CD4-positive, CD25-positive, alpha-beta regulatory T cell (primary cell): ENCODE measurements around the gene WWP2. TPM values are rescaled to one million over a fixed set of nuclear protein-coding genes. Genes with fewer than 3 reads are reported as not detected.

Experiments
- ATAC-seq, 2 donors: fragments of 150-1000 bp; cut with Tn5 transposase; one replicate each; pipeline ENCODE4 v1.10.0; 2021; ENCODE audit warnings: low read depth in 2 of 2, moderate number of reproducible peaks in 2 of 2, moderate library complexity in 1 of 2
- DNase-seq, 3 donors: peaks; one replicate each; pipeline versions ENCODE4 v3.0.0 to v3.0.0-alpha.2; 2012 to 2022; ENCODE audit warnings: mixed read lengths in 1 of 3
- H3K27ac ChIP-seq: one replicate; pipeline ENCODE4 v1.7.0; 2013; ENCODE audit warnings: mild to moderate bottlenecking, low read length; ENCODE audit not compliant: insufficient read depth, poor library complexity, severe bottlenecking
- H3K27me3 ChIP-seq: one replicate; pipeline ENCODE4 v1.7.0; 2013; ENCODE audit warnings: low read length; ENCODE audit not compliant: control insufficient read depth, insufficient read depth
- H3K36me3 ChIP-seq: one replicate; pipeline ENCODE4 v1.7.0; 2013; ENCODE audit warnings: mild to moderate bottlenecking, low read length, moderate library complexity; ENCODE audit not compliant: control insufficient read depth, insufficient read depth
- H3K4me1 ChIP-seq: 2 replicates; pipeline ENCODE4 v1.7.0; 2013; ENCODE audit warnings: mild to moderate bottlenecking, low read length; ENCODE audit not compliant: insufficient read depth, control insufficient read depth, poor library complexity, severe bottlenecking
- H3K4me3 ChIP-seq: one replicate; pipeline ENCODE4 v1.7.0; 2013; ENCODE audit warnings: low read depth, mild to moderate bottlenecking, low read length, moderate library complexity
- H3K9me3 ChIP-seq, 2 experiments: 1 replicate in 1 of 2; 2 replicates in 1 of 2; pipeline ENCODE4 v1.7.0; 2013; ENCODE audit warnings: low read length in 2 of 2, mild to moderate bottlenecking in 1 of 2, moderate library complexity in 1 of 2; ENCODE audit not compliant: control insufficient read depth in 2 of 2
- H3K27ac Mint-ChIP-seq, 3 donors: one replicate each; pipeline ENCODE4 v1.8.0; 2020 to 2022; ENCODE audit warnings: mild to moderate bottlenecking in 3 of 3, mixed read lengths in 3 of 3, moderate library complexity in 2 of 3
- H3K27me3 Mint-ChIP-seq: one replicate; pipeline ENCODE4 v1.8.0; 2022; ENCODE audit warnings: mild to moderate bottlenecking, mixed read lengths
- H3K36me3 Mint-ChIP-seq: one replicate; pipeline ENCODE4 v1.8.0; 2020; ENCODE audit warnings: mixed read lengths
- H3K4me1 Mint-ChIP-seq, 4 donors: one replicate each; pipeline ENCODE4 v1.8.0; 2020 to 2022; ENCODE audit warnings: mixed read lengths in 4 of 4, mild to moderate bottlenecking in 1 of 4
- H3K4me3 Mint-ChIP-seq, 4 donors: one replicate each; pipeline ENCODE4 v1.8.0; 2020 to 2022; ENCODE audit warnings: mild to moderate bottlenecking in 4 of 4, mixed read lengths in 4 of 4, moderate library complexity in 3 of 4
- H3K9me3 Mint-ChIP-seq, 7 donors: one replicate each; pipeline ENCODE4 v1.8.0; 2020 to 2022; ENCODE audit warnings: mixed read lengths in 7 of 7, mild to moderate bottlenecking in 3 of 7, moderate library complexity in 2 of 7
- polyA plus RNA-seq, 4 donors: library from polyadenylated mRNA; unstranded; fragments of 300-500 nt; fragmentation: Illumina TruSeq; gene quantifications; one replicate each; pipeline ENCODE4 v1.2.3, GENCODE V29; 2021
- total RNA-seq: library from RNA; stranded (reverse); gene quantifications from one replicate; pipeline ENCODE4 v1.2.3, GENCODE V29; 2022

WWP2 gene
- total and polyA plus RNA-seq, 5 donors from 2014 or later, result 36.3 to 93.0 (median 41.5) TPM

DNA sequence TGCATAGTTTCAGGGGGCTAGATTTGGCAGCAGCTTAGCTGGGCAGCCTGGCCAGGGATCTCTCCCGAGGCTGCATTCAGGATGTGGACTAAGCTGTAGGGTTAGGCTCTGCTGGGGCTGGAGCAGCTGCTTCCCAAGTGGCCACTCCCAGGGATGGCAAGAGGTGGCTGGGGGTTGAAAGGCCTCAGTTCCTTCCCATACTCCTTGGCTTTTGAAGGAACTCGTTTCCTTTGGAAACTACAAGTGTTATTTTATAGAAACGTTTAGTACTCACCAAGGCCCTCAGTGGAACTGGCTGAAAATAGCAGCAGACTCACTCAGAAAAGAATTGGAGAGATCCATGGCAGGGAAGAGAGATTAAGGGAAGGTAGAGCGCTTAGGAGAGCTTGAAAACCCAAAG lies 76.4 kb downstream of the WWP2 start:
- H3K9me3 Mint-ChIP-seq, result no peaks in the 10 kb centered on the region
- H3K27me3 ChIP-seq, result no peaks in the 10 kb centered on the region
- H3K27ac ChIP-seq, result no peak overlapping the region
- H3K4me3 Mint-ChIP-seq, result no peak overlapping the region
- H3K9me3 ChIP-seq, result no peaks in the 10 kb centered on the region
- no peak overlapping the region for H3K4me3 ChIP-seq
- peaks cover 39% of the 10 kb centered on the region for H3K36me3 ChIP-seq
- ATAC-seq (no peak), DNase-seq (no peak)
- H3K27me3 Mint-ChIP-seq, result no peaks in the 10 kb centered on the region
- peaks cover 0 to 8% (median 5%) of the 10 kb centered on the region in 4 donors for H3K4me1 Mint-ChIP-seq
- no peaks in the 10 kb centered on the region for H3K4me1 ChIP-seq
- no peak overlapping the region for H3K27ac Mint-ChIP-seq
- H3K36me3 Mint-ChIP-seq, result peaks cover 43% of the 10 kb centered on the region

DNA sequence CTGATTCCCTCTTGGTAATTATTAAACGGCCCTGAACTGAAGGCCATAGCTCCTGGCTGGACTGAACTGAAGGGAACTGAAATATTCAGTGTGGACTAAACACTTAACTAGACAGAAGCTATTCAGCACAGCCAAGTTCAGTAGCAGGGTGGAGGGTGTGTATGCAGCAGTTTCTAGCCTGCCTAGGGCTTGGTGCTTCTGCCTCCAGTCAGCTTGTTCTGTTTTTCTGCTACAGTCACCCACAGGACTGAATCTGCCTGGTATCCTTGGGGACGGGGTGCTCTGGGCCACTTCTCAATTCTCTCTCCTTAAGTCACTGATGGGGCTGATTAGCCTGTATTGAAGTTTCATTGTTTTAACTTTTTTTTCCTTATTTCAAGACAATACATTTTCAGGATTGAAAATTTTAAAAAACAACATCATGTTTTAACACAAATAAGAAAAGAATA lies 77.1 kb downstream of the WWP2 start:
- ATAC-seq (no peak), DNase-seq (no peak)
- H3K36me3 Mint-ChIP-seq, result peaks cover 43% of the 10 kb centered on the region
- Histone ChIP-seq H3K4me1 (no peaks in the 10 kb centered on the region), H3K9me3 (no peaks in the 10 kb centered on the region), H3K36me3 (peaks cover 41% of the 10 kb centered on the region), H3K27ac (no peak overlapping the region), H3K4me3 (no peak overlapping the region), H3K27me3 (no peaks in the 10 kb centered on the region)
- H3K4me3 Mint-ChIP-seq, result no peak overlapping the region
- H3K27me3 Mint-ChIP-seq, result no peaks in the 10 kb centered on the region
- H3K4me1 Mint-ChIP-seq, result peaks cover 0 to 6% (median 3%) of the 10 kb centered on the region in 4 donors
- H3K9me3 Mint-ChIP-seq, result no peaks in the 10 kb centered on the region
- no peak overlapping the region for H3K27ac Mint-ChIP-seq

DNA sequence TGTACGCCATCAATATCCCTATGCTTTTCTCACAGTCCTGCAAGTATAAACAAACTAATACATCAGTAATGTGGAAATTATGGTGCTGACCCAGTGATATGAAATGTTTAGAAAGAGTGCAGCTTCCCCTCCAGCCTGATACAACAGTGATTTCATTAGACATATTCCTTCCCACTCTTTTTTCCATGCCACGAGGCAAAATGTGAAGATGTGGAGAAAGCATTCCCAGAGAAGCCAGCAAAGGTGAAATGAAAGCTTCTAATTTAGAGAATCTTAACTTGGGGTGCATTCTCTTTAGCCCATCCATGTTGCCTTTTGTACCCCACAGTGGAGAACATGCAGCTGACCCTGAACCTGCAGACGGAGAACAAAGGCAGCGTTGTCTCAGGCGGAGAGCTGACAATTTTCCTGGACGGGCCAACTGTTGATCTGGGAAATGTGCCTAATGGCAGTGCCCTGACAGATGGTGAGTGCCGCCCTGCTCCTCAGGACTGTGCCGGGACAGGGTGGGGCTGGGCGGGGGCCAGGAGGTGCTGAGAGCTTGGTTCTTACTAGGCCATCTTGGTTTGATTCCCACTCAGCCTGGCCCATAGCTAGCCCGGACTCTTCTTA lies 77.8 kb downstream of the WWP2 start:
- no peak overlapping the region for H3K27ac ChIP-seq
- no peak for ATAC-seq
- H3K4me1 ChIP-seq, result no peaks in the 10 kb centered on the region
- H3K27me3 ChIP-seq, result no peaks in the 10 kb centered on the region
- Mint-ChIP-seq H3K4me1 (peaks cover 0 to 6% (median 3%) of the 10 kb centered on the region in 4 donors), H3K27me3 (no peaks in the 10 kb centered on the region), H3K27ac (no peak overlapping the region), H3K36me3 (peaks cover 45% of the 10 kb centered on the region), H3K4me3 (no peak overlapping the region), H3K9me3 (no peaks in the 10 kb centered on the region)
- H3K36me3 ChIP-seq, result peaks cover 47% of the 10 kb centered on the region
- no peaks in the 10 kb centered on the region for H3K9me3 ChIP-seq
- no peak for DNase-seq
- no peak overlapping the region for H3K4me3 ChIP-seq

DNA sequence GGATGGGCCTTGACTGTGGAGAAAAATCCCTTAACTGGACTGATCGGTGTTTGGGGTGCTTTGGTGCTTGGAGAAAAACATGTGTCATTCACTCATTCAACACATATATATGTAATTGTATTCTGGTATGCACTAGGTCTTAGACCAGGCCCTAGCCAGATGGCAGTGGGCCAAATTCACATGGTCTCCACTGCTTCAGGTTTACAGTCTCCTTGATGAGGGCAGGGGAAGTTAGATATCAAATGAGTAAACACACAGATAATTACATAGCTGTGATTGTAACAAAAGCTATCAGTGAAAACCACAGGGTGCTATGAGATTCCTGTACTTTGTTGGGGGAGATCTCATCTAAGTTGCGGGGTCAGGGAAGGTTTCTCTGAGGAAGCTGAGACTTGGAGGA lies 78.8 kb downstream of the WWP2 start:
- Histone ChIP-seq H3K27ac (no peak overlapping the region), H3K4me1 (no peaks in the 10 kb centered on the region), H3K27me3 (no peaks in the 10 kb centered on the region), H3K4me3 (no peak overlapping the region), H3K9me3 (no peaks in the 10 kb centered on the region), H3K36me3 (peaks cover 54% of the 10 kb centered on the region)
- Mint-ChIP-seq H3K27ac (peak overlapping the region in 1 of 3 donors; percentile 33), H3K4me3 (no peak overlapping the region), H3K9me3 (no peaks in the 10 kb centered on the region), H3K4me1 (peaks cover 0 to 6% (median 3%) of the 10 kb centered on the region in 4 donors), H3K36me3 (peaks cover 52% of the 10 kb centered on the region), H3K27me3 (no peaks in the 10 kb centered on the region)
- DNase-seq (no peak), ATAC-seq (no peak)

DNA sequence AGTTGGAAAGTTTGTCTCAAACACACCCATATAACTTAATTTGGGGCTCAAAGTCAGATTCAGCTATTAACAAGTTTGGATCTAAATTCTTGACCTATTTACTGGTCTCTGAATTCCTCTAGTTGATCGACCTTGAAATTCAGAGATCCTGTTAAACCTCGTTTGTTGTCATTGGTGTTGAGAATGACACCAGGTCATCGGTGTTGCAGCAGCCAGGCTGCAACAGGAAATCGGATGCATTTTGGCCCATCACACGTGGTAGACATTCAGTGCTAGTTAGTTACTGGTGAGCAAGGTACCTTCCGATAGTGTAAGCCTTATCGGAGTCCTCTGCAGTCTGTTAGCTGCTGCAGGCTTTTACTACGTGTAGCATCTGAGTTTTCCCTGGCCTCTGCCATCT lies 82.3 kb downstream of the WWP2 start:
- ATAC-seq (no peak), DNase-seq (no peak)
- Histone ChIP-seq H3K27ac (no peak overlapping the region), H3K36me3 (peaks cover 66% of the 10 kb centered on the region), H3K4me3 (no peak overlapping the region), H3K9me3 (no peaks in the 10 kb centered on the region), H3K27me3 (no peaks in the 10 kb centered on the region), H3K4me1 (no peaks in the 10 kb centered on the region)
- H3K27ac Mint-ChIP-seq, result no peak overlapping the region
- H3K36me3 Mint-ChIP-seq, result peaks cover 53% of the 10 kb centered on the region
- no peaks in the 10 kb centered on the region for H3K27me3 Mint-ChIP-seq
- peaks cover 0 to 14% (median 3%) of the 10 kb centered on the region in 4 donors for H3K4me1 Mint-ChIP-seq
- H3K4me3 Mint-ChIP-seq, result no peak overlapping the region
- no peaks in the 10 kb centered on the region for H3K9me3 Mint-ChIP-seq

DNA sequence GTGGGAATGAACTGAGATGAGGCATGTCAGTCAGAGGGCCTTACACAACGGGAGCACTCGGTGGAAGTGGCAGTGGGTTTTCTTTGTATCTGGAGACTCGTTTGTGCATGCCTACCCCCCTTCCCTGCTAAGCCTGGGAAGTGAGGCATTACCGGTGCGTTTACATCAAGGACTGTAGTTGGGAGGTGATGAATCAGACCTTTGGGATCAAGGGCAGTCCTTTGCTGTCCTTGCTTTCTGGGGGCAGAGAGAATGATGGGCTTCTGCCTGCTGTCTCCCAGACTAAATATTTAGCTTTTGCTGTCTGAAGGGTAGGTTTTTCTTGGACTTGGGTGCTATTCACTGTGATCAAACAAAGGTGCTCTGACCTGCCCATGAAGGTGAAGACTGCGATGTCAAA lies 83.0 kb downstream of the WWP2 start:
- Histone ChIP-seq H3K9me3 (no peaks in the 10 kb centered on the region), H3K4me1 (no peaks in the 10 kb centered on the region), H3K27me3 (no peaks in the 10 kb centered on the region), H3K4me3 (no peak overlapping the region), H3K36me3 (peaks cover 59% of the 10 kb centered on the region), H3K27ac (no peak overlapping the region)
- Mint-ChIP-seq H3K4me3 (no peak overlapping the region), H3K27ac (no peak overlapping the region), H3K4me1 (peaks cover 0 to 14% (median 2%) of the 10 kb centered on the region in 4 donors), H3K36me3 (peaks cover 47% of the 10 kb centered on the region), H3K9me3 (no peaks in the 10 kb centered on the region), H3K27me3 (no peaks in the 10 kb centered on the region)
- no peak for DNase-seq
- ATAC-seq, result no peak

DNA sequence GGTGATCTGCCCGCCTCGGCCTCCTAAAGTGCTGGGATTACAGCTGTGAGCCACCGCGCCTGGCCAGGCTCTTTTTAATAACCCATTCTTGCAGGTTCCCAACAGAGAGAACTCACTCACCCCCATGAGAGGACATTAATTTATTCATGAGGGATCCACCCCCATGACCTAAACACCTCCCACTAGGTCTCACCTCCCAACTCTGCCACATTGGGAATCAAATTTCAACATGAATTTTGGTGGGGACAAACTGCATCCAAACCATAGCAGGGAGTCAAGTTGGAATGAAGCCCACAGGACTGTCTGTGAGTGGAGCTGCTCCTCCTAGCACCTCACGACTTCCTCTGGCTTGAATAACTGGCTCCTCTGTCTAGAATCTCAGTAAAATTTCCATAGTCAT lies 85.5 kb downstream of the WWP2 start:
- Mint-ChIP-seq H3K36me3 (peaks cover 33% of the 10 kb centered on the region), H3K27me3 (no peaks in the 10 kb centered on the region), H3K4me1 (peaks cover 0 to 10% (median 7%) of the 10 kb centered on the region in 4 donors), H3K9me3 (no peaks in the 10 kb centered on the region), H3K27ac (peak overlapping the region in 1 of 3 donors; percentile 42), H3K4me3 (no peak overlapping the region)
- no peak for DNase-seq
- no peak overlapping the region for H3K4me3 ChIP-seq
- H3K27ac ChIP-seq, result no peak overlapping the region
- H3K4me1 ChIP-seq, result no peaks in the 10 kb centered on the region
- ATAC-seq, result no peak
- H3K27me3 ChIP-seq, result no peaks in the 10 kb centered on the region
- H3K9me3 ChIP-seq, result no peaks in the 10 kb centered on the region
- H3K36me3 ChIP-seq, result peaks cover 39% of the 10 kb centered on the region
